Upper lobe of right lung (tissue), 1 donor: ENCODE data around the gene UFSP1. TPM values are rescaled to one million over a fixed set of nuclear protein-coding genes. Genes with fewer than 3 reads are reported as not detected.
A peak's percentile ranks its signal among the peaks of the same experiment; 100 is the strongest.

Experiments used
- ATAC-seq: fragments of 200-7000 bp; cut with Tn5 transposase; one replicate; pipeline ENCODE4 v1.9.1; 2020; ENCODE audit warnings: mild to moderate bottlenecking, moderate library complexity
- DNase-seq: peaks from one replicate; pipeline ENCODE4 v3.0.0-alpha.2; 2020
- H3K27ac ChIP-seq: fragments of 200-600 bp; one replicate; pipeline ENCODE4 v1.8.0; 2022
- H3K27me3 ChIP-seq: fragments of 200-600 bp; one replicate; pipeline ENCODE4 v1.8.0; 2022; ENCODE audit warnings: mild to moderate bottlenecking
- H3K36me3 ChIP-seq: fragments of 200-600 bp; one replicate; pipeline ENCODE4 v1.8.0; 2022
- H3K4me1 ChIP-seq: fragments of 200-600 bp; one replicate; pipeline ENCODE4 v1.8.0; 2022
- H3K4me3 ChIP-seq: fragments of 200-600 bp; one replicate; pipeline ENCODE4 v1.8.0; 2022; ENCODE audit warnings: mild to moderate bottlenecking
- H3K9me3 ChIP-seq: fragments of 200-600 bp; one replicate; pipeline ENCODE4 v1.8.0; 2022
- CTCF ChIP-seq: fragments of 200-600 bp; IDR thresholded peaks from one replicate; pipeline ENCODE4 v1.8.0; 2022; ENCODE audit warnings: antibody characterized with exemption
- intact Hi-C: fragments of 100-400 bp; cut with DNase I; formaldehyde crosslinking; loops from one replicate; pipeline ENCODE4 v1.11.0; 2022
- total RNA-seq: library from RNA; stranded (reverse); fragmentation: NEBNext Ultra II Directional; extraction: Animal tissue kit (Norgen Biotek cat#: 25700); gene quantifications from one replicate; pipeline ENCODE4 v1.2.1, GENCODE V29; 2021
- donor health status: DM: no; HTN: yes; CAD: no; lungs with severe emphysema.

UFSP1 gene
- total RNA-seq, 1 donor from 2014 or later = 3.1 TPM

- Histone ChIP-seq H3K36me3 (peaks cover 59% of the 10 kb centered on the region), H3K27me3 (no peaks in the 10 kb centered on the region), H3K4me1 (peaks cover 27% of the 10 kb centered on the region), H3K4me3 (no peak overlapping the region), H3K27ac (peak overlapping the region; percentile 60), H3K9me3 (no peaks in the 10 kb centered on the region)
- TF ChIP-seq CTCF = no peak
- intact Hi-C loops = no loop called here
- no peak for ATAC-seq
- DNase-seq = no peak
Measured at GRCh38 chr7:100887516-100888290, 1.8 kb downstream of the UFSP1 start.

GRCh38 chr7:100886936-100887515 lies 2.5 kb downstream of the UFSP1 start:
- TF ChIP-seq CTCF = no peak
- Histone ChIP-seq H3K9me3 (no peaks in the 10 kb centered on the region), H3K36me3 (peaks cover 66% of the 10 kb centered on the region), H3K4me3 (no peak overlapping the region), H3K27me3 (no peaks in the 10 kb centered on the region), H3K4me1 (peaks cover 27% of the 10 kb centered on the region), H3K27ac (peak overlapping the region; percentile 60)
- ATAC-seq (no peak), DNase-seq (no peak)
- intact Hi-C loops = no loop called here

GRCh38 chr7:100886142-100886935 lies 3.2 kb downstream of the UFSP1 start:
- Histone ChIP-seq H3K36me3 (peaks cover 73% of the 10 kb centered on the region), H3K27ac (no peak overlapping the region), H3K27me3 (no peaks in the 10 kb centered on the region), H3K9me3 (no peaks in the 10 kb centered on the region), H3K4me1 (peaks cover 27% of the 10 kb centered on the region), H3K4me3 (no peak overlapping the region)
- intact Hi-C loops = no loop called here
- no peak for TF ChIP-seq CTCF
- ATAC-seq = no peak
- DNase-seq = no peak

- H3K27ac ChIP-seq = no peak overlapping the region
- H3K4me1 ChIP-seq = peaks cover 20% of the 10 kb centered on the region
- H3K4me3 ChIP-seq = no peak overlapping the region
- DNase-seq (no peak), ATAC-seq (no peak)
- no peaks in the 10 kb centered on the region for H3K27me3 ChIP-seq
- intact Hi-C loops = no loop called here
- H3K9me3 ChIP-seq = no peaks in the 10 kb centered on the region
- H3K36me3 ChIP-seq = peaks cover 79% of the 10 kb centered on the region
- TF ChIP-seq CTCF = no peak
Measured at GRCh38 chr7:100885440-100886141, 3.9 kb downstream of the UFSP1 start.

- DNase-seq (no peak), ATAC-seq (no peak)
- H3K36me3 ChIP-seq = peaks cover 81% of the 10 kb centered on the region
- intact Hi-C loops = no loop called here
- no peak overlapping the region for H3K27ac ChIP-seq
- no peaks in the 10 kb centered on the region for H3K27me3 ChIP-seq
- H3K4me3 ChIP-seq = no peak overlapping the region
- H3K4me1 ChIP-seq = peaks cover 18% of the 10 kb centered on the region
- no peaks in the 10 kb centered on the region for H3K9me3 ChIP-seq
- no peak for TF ChIP-seq CTCF
Measured at GRCh38 chr7:100884736-100885439, 4.6 kb downstream of the UFSP1 start.
